Adrenal gland (tissue), 19 donors: ENCODE data around the gene SIX5. TPM values are rescaled to one million over a fixed set of nuclear protein-coding genes. Genes with fewer than 3 reads are reported as not detected.

ENCODE experiments used
- DNase-seq, 7 donors: peaks; one replicate each; pipeline ENCODE4 v3.0.0-alpha.2; 2019 to 2020
- H3K27ac ChIP-seq, 5 donors: fragments of 200-600 bp; sonication (generic) in 4 of 5; 1 replicate in 3 of 5; 2 replicates in 2 of 5; pipeline versions ENCODE4 v1.5.1 to v1.8.0; 2016 to 2020; ENCODE audit warnings: mild to moderate bottlenecking in 1 of 5
- H3K27me3 ChIP-seq: fragments of 200-600 bp; 2 replicates; pipeline ENCODE4 v1.8.0; 2021
- H3K36me3 ChIP-seq, 2 donors: fragments of 200-600 bp; replicated peaks in 1 of 2; 1 replicate in 1 of 2; 2 replicates in 1 of 2; pipeline versions ENCODE4 v1.5.1 to v1.8.0; 2018 to 2022
- H3K4me1 ChIP-seq, 2 donors: fragments of 200-600 bp; replicated peaks in 1 of 2; 1 replicate in 1 of 2; 2 replicates in 1 of 2; pipeline versions ENCODE4 v1.5.1 to v1.8.0; 2018 to 2021
- H3K4me3 ChIP-seq, 4 donors: fragments of 200-600 bp; sonication (generic) in 3 of 4; one replicate each; pipeline ENCODE4 v1.5.1; 2016 to 2018
- H3K9me3 ChIP-seq, 3 donors: fragments of 200-600 bp; sonication (generic) in 1 of 3; replicated peaks in 1 of 3; 1 replicate in 2 of 3; 2 replicates in 1 of 3; pipeline versions ENCODE4 v1.5.1 to v1.8.0; 2016 to 2021
- CTCF ChIP-seq, 6 experiments: fragments of 450-650 bp in 4 of 6; fragments of 200-600 bp in 2 of 6; sonication (generic) in 1 of 6; IDR thresholded peaks; 1 replicate in 5 of 6; 2 replicates in 1 of 6; pipeline versions ENCODE4 v1.5.1 to v1.8.0; 2016 to 2021; ENCODE audit warnings: antibody characterized with exemption in 6 of 6, mild to moderate bottlenecking in 2 of 6, moderate library complexity in 1 of 6
- POLR2A ChIP-seq, 2 donors: fragments of 450-650 bp; IDR thresholded peaks; one replicate each; pipeline ENCODE4 v1.6.1; 2017; ENCODE audit warnings: antibody characterized with exemption in 2 of 2, mild to moderate bottlenecking in 2 of 2, moderate library complexity in 1 of 2
- WGBS, 4 donors: extraction: QIAGEN DNeasy Blood & Tissue Kit in 2 of 4; methylation state at CpG; one replicate each; pipeline versions ENCODE4 v1.1.5 to v1.1.7; 2013 to 2017; 5-methylcytosine and 5-hydroxymethylcytosine counted together
- intact Hi-C, 2 donors: fragments of 100-400 bp; cut with DNase I; formaldehyde crosslinking; loops; one replicate each; pipeline versions ENCODE4 v1.14.1 to v1.15.0; 2022 to 2023
- long read RNA-seq, 10 donors: library from polyadenylated mRNA in 3 of 10; unstranded in 2 of 10; stranded (forward) in 1 of 10; transcript quantifications; one replicate each; pipeline ENCODE4 v2.0.0 and lab custom pipeline, GENCODE V29; 2021 to 2026
- polyA plus RNA-seq, 3 donors: library from polyadenylated mRNA; stranded (reverse); fragments of 200-250 nt in 2 of 3; fragments of 350-450 nt in 1 of 3; fragmentation: Illumina TruSeq in 1 of 3; extraction: RNeasy Lipid Tissue Mini Kit (QIAGEN cat#74804) in 1 of 3; gene quantifications; one replicate each; pipeline ENCODE4 v1.2.3, GENCODE V29; 2013 to 2014
- total RNA-seq, 9 donors: library from RNA; depleted of rRNA in 4 of 9; stranded (reverse); fragments of >200 nt in 4 of 9; fragments of 120-200 nt in 1 of 9; fragmentation: NEBNext Ultra II Directional in 1 of 9; extraction: Animal tissue kit (Norgen Biotek cat#: 25700) in 1 of 9; gene quantifications; one replicate each; pipeline versions ENCODE4 v1.1.0 to v1.2.4, GENCODE V29; 2013 to 2023
- donor health status: healthy with polysubstance abuse.
- donor health status: Bipolar disorder and iron deficiency.
- donor health status: DM: yes; HTN: yes; CAD: no.
- donor health status: DM: no; HTN: no; CAD: no.
- donor health status: DM: no; HTN: no; CAD: no.
- donor health status: DM: yes; HTN: yes; CAD: no.

Gene SIX5
- total RNA-seq (10 to 100 TPM in 8 of 9 donors, 1 to 10 TPM in 1; 7.5 to 67.6 (median 24.4) TPM), polyA plus RNA-seq (10 to 100 TPM in 2 of 3 donors, 1 to 10 TPM in 1; 6.2 to 69.1 (median 32.9) TPM)
- long read RNA-seq, donor 1, partial matches to known transcripts = 5 of 6 reads
- long read RNA-seq, donor 1, other reads (novel, unspliced or antisense) = 0 of 6 reads
- long read RNA-seq, donor 2, partial matches to known transcripts = 0 of 3 reads
- long read RNA-seq, donor 2, other reads (novel, unspliced or antisense) = 0 of 3 reads
- long read RNA-seq, donor 3, partial matches to known transcripts = 0 of 1 reads
- long read RNA-seq, donor 3, other reads (novel, unspliced or antisense) = 0 of 1 reads
- long read RNA-seq, donor 4, partial matches to known transcripts = 1 of 3 reads
- long read RNA-seq, donor 4, other reads (novel, unspliced or antisense) = 1 of 3 reads
- long read RNA-seq, donor 5, transcript SIX5-205 (3 exons, 2,943 nt) = major isoform, 25 of 49 reads
- long read RNA-seq, donor 5, transcript SIX5-202 (2 exons, 1,809 nt) = minor isoform, 5 of 49 reads
- long read RNA-seq, donor 5, partial matches to known transcripts = 5 of 49 reads
- long read RNA-seq, donor 5, other reads (novel, unspliced or antisense) = 14 of 49 reads
- long read RNA-seq, donor 6, partial matches to known transcripts = 1 of 1 reads
- long read RNA-seq, donor 6, other reads (novel, unspliced or antisense) = 0 of 1 reads
- long read RNA-seq, donor 7, partial matches to known transcripts = 0 of 1 reads
- long read RNA-seq, donor 7, other reads (novel, unspliced or antisense) = 0 of 1 reads
- long read RNA-seq, donor 8, transcript SIX5-205 (3 exons, 2,943 nt) = major isoform, 5 of 5 reads
- long read RNA-seq, donor 8, partial matches to known transcripts = 0 of 5 reads
- long read RNA-seq, donor 8, other reads (novel, unspliced or antisense) = 0 of 5 reads
- long read RNA-seq, donor 9, partial matches to known transcripts = 0 of 2 reads
- long read RNA-seq, donor 9, other reads (novel, unspliced or antisense) = 0 of 2 reads
- long read RNA-seq, donor 10, partial matches to known transcripts = 0 of 2 reads
- long read RNA-seq, donor 10, other reads (novel, unspliced or antisense) = 0 of 2 reads

GRCh38 chr19:45768984-45769782, at the start of gene SIX5:
TSS of gene SIX5 (minus strand) at chr19:45769252. CDS start at chr19:45768844, 408 bp downstream.
- peak within 1 kb of the TSS; percentile 92 to 98 (median 94) for H3K27ac ChIP-seq
- H3K4me1 ChIP-seq = peaks cover 7 to 24% of the 10 kb centered on the region in 2 donors
- H3K4me3 ChIP-seq = peak within 1 kb of the TSS; percentile 56 to 89 (median 81)
- TF ChIP-seq POLR2A (IDR thresholded peaks at IDR 0.05) (peak; percentile 79 to 82), CTCF (IDR thresholded peaks at IDR 0.05) (no peak)
- peak; percentile 98 to 99 (median 99) for DNase-seq
- peaks cover 0 to 8% of the 10 kb centered on the region in 2 donors for H3K36me3 ChIP-seq
- no peaks in the 10 kb centered on the region for H3K27me3 ChIP-seq
- intact Hi-C loops = loop anchor here in 1 of 2 donors (5.0 kb wide), 1 partner anchor 57 kb away; no protein-coding TSS in a partner anchor
- H3K9me3 ChIP-seq = no peaks in the 10 kb centered on the region
- WGBS, 4 donors = 0 to 1% (median 0%) methylated on average over 34 to 70 of the region's 70 CpGs

- peak in 2 of 7 donors; percentile 29 to 34 for DNase-seq
- H3K4me3 ChIP-seq = no peak overlapping the region
- no peak overlapping the region for H3K27ac ChIP-seq
- H3K27me3 ChIP-seq = no peaks in the 10 kb centered on the region
- no peak for TF ChIP-seq POLR2A (IDR thresholded peaks at IDR 0.05)
- TF ChIP-seq CTCF (IDR thresholded peaks at IDR 0.05) = no peak
- no peaks in the 10 kb centered on the region for H3K9me3 ChIP-seq
- no peaks in the 10 kb centered on the region for H3K4me1 ChIP-seq
- intact Hi-C loops = loop anchor here in 1 of 2 donors (5.0 kb wide), 1 partner anchor 64 kb away; no protein-coding TSS in a partner anchor
- WGBS, 4 donors = 74 to 89% (median 81%) methylated on average over 10 to 19 of the region's 19 CpGs
- peaks cover 0 to 9% of the 10 kb centered on the region in 2 donors for H3K36me3 ChIP-seq
Measured at GRCh38 chr19:45817725-45818301, 48.8 kb upstream of the SIX5 start.

- H3K27me3 ChIP-seq = no peaks in the 10 kb centered on the region
- intact Hi-C loops = loop anchor here in 1 of 2 donors (5.0 kb wide), 1 partner anchor 65 kb away; no protein-coding TSS in a partner anchor
- H3K27ac ChIP-seq = no peak overlapping the region
Measured at GRCh38 chr19:45817010-45817724, 48.1 kb upstream of the SIX5 start.

More at GRCh38 chr19:45817010-45817724, 48.1 kb upstream of the SIX5 start:
- Histone ChIP-seq H3K4me3 (no peak overlapping the region), H3K4me1 (no peaks in the 10 kb centered on the region), H3K9me3 (no peaks in the 10 kb centered on the region), H3K36me3 (peaks cover 0 to 5% of the 10 kb centered on the region in 2 donors)
- 15 to 21% (median 19%) methylated on average over 20 to 24 of the region's 24 CpGs for whole genome bisulfite sequencing, 4 donors
- peak; percentile 94 to 99 (median 98) for TF ChIP-seq CTCF (IDR thresholded peaks at IDR 0.05)
- no peak for TF ChIP-seq POLR2A (IDR thresholded peaks at IDR 0.05)
- peak; percentile 93 to 97 (median 96) for DNase-seq
